ENCODE measurements around the gene CNTFR.

- TF ChIP-seq POLR2A (IDR thresholded peaks at IDR 0.05) (no peak), CTCF (IDR thresholded peaks at IDR 0.05) (peak in 4 of 6 experiments; percentile 46 to 62 (median 53))
Observed at GRCh38 chr9:34546834-34547827, 42.4 kb downstream of the CNTFR start.

All from Peyer's patch (tissue), 4 donors.